ENCODE results near the gene LSM5.
"Not testable (repeated sequence)": the region's sequence is repeated elsewhere in the genome, so short reads cannot be mapped to it uniquely, and the experiment has no call there.

The LSM5 gene

GRCh38 chr7:32502728-32503127 is 12.5 kb upstream of the LSM5 start:
- no peak for DNase-seq

- DNase-seq = no peak
These were observed 11.3 kb upstream of the LSM5 start for GRCh38 chr7:32501522-32501921.

GRCh38 chr7:32500922-32501341 is 10.8 kb upstream of the LSM5 start:
- no peak for DNase-seq

- not testable (repeated sequence) for DNase-seq
These were observed 10.0 kb upstream of the LSM5 start for GRCh38 chr7:32500216-32500615.

GRCh38 chr7:32499755-32500154 is 9.6 kb upstream of the LSM5 start:
- not testable (repeated sequence) for DNase-seq

- DNase-seq = peak; percentile 45
These were observed 6.1 kb upstream of the LSM5 start for GRCh38 chr7:32496052-32496813.

GRCh38 chr7:32495298-32496051 is 5.3 kb upstream of the LSM5 start, which contains the start of gene AVL9:
Gene AVL9, plus strand, starts transcription at chr7:32495489. Its CDS starts 221 bp downstream, at chr7:32495710.
- peak; percentile 96 for DNase-seq

- DNase-seq = no peak
These were observed 4.7 kb upstream of the LSM5 start for GRCh38 chr7:32494946-32495297.

- no peak for DNase-seq
These were observed 423 bp downstream of the LSM5 start for GRCh38 chr7:32489788-32490126.

GRCh38 chr7:32481921-32482320 is 8.3 kb downstream of the LSM5 start:
- no peak for DNase-seq

GRCh38 chr7:32481176-32481575 is 9.0 kb downstream of the LSM5 start:
- no peak for DNase-seq

- DNase-seq = peak; percentile 59
These were observed 10.5 kb downstream of the LSM5 start for GRCh38 chr7:32479574-32480200.

- no peak for DNase-seq
These were observed 12.6 kb downstream of the LSM5 start for GRCh38 chr7:32477649-32477980.

GRCh38 chr7:32476816-32477648 is 13.1 kb downstream of the LSM5 start:
- no peak for DNase-seq

- no peak for DNase-seq
These were observed 16.2 kb downstream of the LSM5 start for GRCh38 chr7:32474008-32474407.

- DNase-seq = no peak
These were observed 18.2 kb downstream of the LSM5 start for GRCh38 chr7:32472015-32472414.

GRCh38 chr7:32470871-32471270 is 19.3 kb downstream of the LSM5 start:
- DNase-seq = no peak

GRCh38 chr7:32470004-32470403 is 20.2 kb downstream of the LSM5 start:
- DNase-seq = not testable (repeated sequence)

GRCh38 chr7:32464641-32465416 is 25.4 kb downstream of the LSM5 start:
- DNase-seq = not testable (repeated sequence)

- DNase-seq = no peak
These were observed 27.2 kb downstream of the LSM5 start for GRCh38 chr7:32462977-32463376.

GRCh38 chr7:32462451-32462850 is 27.7 kb downstream of the LSM5 start:
- no peak for DNase-seq

GRCh38 chr7:32461484-32461883 is 28.7 kb downstream of the LSM5 start:
- DNase-seq = no peak
